ENCODE data around the gene ATP6V0D1. TPM values are rescaled to one million over a fixed set of nuclear protein-coding genes. Genes with fewer than 3 reads are reported as not detected.

The ATP6V0D1 gene
- total RNA-seq, 1 donor from 2014 or later, result 143 TPM

DNA sequence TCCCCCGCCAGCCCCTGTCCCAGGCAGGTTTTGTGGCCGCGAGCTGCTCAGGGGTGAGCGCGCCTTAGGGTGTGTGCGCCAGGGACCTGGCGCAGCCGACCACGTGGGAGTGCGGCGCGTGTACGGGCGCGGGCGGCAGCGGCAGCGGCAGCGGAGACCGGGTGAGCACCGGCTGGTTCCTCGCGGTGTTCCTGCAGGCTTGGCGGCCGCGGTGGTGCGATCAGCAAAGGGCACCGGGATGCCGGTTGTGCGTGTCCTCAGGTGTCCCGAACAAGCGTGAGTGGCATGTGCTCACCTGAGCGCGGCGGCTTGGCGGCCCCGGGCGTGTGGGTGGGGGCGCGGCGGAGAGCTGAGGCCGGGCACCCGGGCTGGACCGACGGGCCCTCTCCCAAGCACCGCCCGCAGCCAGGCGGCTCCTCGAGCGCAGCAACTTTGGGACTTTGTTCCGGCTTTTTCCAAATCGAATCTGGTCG, 50.4 kb downstream of the ATP6V0D1 start:
- H3K4me1 ChIP-seq, result peaks cover 21% of the 10 kb centered on the region
- ATAC-seq (peak; percentile 41), DNase-seq (peak; percentile 76)
- H3K27me3 ChIP-seq, result no peaks in the 10 kb centered on the region
- H3K9me3 ChIP-seq, result no peaks in the 10 kb centered on the region
- intact Hi-C loops (cut with DNase I), result no loop called here
- H3K4me3 ChIP-seq, result peak overlapping the region; percentile 50
- TF ChIP-seq, protein P1, sequence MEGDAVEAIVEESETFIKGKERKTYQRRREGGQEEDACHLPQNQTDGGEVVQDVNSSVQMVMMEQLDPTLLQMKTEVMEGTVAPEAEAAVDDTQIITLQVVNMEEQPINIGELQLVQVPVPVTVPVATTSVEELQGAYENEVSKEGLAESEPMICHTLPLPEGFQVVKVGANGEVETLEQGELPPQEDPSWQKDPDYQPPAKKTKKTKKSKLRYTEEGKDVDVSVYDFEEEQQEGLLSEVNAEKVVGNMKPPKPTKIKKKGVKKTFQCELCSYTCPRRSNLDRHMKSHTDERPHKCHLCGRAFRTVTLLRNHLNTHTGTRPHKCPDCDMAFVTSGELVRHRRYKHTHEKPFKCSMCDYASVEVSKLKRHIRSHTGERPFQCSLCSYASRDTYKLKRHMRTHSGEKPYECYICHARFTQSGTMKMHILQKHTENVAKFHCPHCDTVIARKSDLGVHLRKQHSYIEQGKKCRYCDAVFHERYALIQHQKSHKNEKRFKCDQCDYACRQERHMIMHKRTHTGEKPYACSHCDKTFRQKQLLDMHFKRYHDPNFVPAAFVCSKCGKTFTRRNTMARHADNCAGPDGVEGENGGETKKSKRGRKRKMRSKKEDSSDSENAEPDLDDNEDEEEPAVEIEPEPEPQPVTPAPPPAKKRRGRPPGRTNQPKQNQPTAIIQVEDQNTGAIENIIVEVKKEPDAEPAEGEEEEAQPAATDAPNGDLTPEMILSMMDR (IDR thresholded peaks at IDR 0.05), result no peak
- H3K27ac ChIP-seq, result no peak overlapping the region
- H3K36me3 ChIP-seq, result no peaks in the 10 kb centered on the region

DNA sequence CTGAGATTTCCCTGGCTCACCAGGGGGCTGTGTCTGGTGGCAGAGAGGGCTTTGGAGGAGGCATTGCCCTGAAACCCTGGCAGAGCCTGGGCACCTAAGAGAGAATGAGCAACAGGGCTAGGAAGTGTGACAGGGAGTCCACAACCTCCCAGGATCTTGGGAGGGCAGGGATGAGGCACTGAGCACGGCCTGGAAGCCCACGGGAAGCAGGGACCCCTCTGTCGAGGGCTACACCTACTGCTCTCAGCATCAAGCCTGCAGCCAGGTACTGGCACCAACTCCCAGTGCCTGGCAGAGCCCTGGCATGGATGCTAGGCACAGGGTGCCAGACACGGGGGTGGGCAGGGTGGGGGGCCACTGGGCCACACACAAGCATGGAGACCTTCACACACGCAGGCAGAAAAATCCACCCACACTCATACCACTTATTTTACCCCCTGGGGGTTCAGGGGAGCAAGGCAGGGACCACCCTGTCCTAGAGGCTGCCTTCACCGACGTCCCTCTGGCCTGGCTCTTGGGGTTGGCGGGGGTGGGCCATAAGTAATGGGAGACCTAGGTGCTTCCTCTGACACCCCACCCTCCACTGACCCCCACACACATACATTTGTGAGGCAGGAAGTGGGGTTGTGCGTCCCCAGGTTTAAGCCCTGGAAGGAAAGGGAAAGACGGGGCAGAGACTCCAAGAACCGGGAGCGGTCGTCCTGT, 51.0 kb downstream of the ATP6V0D1 start:
- Histone ChIP-seq H3K36me3 (no peaks in the 10 kb centered on the region), H3K9me3 (no peaks in the 10 kb centered on the region), H3K27ac (no peak overlapping the region), H3K27me3 (peaks cover 1% of the 10 kb centered on the region), H3K4me3 (peak overlapping the region; percentile 50), H3K4me1 (peaks cover 22% of the 10 kb centered on the region)
- TF ChIP-seq, protein P1 (IDR thresholded peaks at IDR 0.05), result no peak
- no peak for ATAC-seq
- intact Hi-C loops (cut with DNase I), result no loop called here
- no peak for DNase-seq

DNA sequence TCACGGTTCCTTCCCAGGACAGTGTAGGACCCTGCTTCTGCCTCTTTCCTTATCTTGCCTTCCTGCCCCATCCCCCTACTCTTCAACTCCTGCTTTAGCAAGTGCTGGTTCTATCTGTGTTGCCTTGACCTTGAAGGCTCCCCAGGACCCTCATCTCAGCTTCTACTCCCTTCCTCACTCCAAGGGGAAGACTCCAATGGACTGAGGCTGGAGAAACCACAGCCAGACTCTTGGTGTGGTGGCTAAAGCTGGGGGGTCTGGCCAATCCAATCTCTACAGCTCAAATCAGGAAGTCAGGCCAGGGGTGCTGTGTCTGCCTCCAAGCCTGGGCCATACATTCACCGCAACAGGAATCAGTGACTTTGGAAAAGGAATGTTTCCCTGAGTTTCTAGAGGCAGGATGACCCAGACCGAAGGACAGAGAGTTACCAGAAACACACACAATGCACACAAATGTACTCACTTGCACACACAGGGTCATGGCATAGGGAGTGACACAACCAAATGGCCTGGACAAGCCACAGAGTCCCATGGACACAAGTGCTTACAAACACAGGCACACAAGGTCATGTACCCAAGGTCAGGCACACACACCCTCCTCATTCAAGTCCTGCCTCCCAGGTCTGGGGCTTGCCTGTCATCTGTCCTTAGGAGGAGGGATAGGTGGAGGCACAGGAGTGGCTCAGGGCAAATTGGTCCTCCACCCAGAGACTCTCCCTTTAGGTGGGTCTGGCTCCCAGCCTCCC, 51.7 kb downstream of the ATP6V0D1 start:
- no peak for DNase-seq
- Histone ChIP-seq H3K27me3 (peaks cover 6% of the 10 kb centered on the region), H3K4me3 (no peak overlapping the region), H3K9me3 (no peaks in the 10 kb centered on the region), H3K36me3 (no peaks in the 10 kb centered on the region), H3K4me1 (peaks cover 29% of the 10 kb centered on the region), H3K27ac (no peak overlapping the region)
- no peak for ATAC-seq
- TF ChIP-seq, protein P1 (IDR thresholded peaks at IDR 0.05), result no peak
- intact Hi-C loops (cut with DNase I), result no loop called here

DNA sequence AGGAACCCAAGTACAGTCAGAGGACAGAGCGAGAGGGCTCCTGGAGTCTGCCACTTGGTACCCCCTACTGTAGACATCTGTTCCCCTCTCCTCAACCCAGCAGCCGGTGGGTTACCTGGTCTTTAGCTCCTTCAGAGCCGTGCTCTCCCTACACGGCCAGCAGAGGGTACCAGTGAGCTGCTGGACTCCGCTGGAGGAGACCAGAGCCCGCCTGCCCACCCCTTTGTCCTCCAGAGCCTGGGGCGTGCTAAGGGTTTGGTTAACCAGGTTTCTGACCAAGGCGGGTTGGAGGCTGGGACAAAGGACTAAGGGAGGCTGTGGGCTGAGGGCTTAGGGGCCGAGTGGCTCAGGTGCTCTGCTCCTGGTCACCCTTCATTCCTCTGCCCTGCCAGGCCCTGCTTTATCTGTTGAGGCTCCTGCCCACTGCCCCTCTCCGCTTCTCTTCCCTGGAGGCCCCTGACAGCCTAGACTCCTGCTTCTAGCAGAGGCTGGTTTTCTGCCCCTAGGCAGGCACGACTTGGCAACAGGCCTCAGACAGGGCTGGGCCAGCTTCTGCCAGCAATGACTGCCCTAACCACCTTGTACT, 52.7 kb downstream of the ATP6V0D1 start:
- intact Hi-C loops (cut with DNase I), result no loop called here
- H3K4me3 ChIP-seq, result no peak overlapping the region
- H3K27ac ChIP-seq, result no peak overlapping the region
- peaks cover 29% of the 10 kb centered on the region for H3K4me1 ChIP-seq
- peak; percentile 77 for ATAC-seq
- peak; percentile 85 for DNase-seq
- H3K36me3 ChIP-seq, result no peaks in the 10 kb centered on the region
- TF ChIP-seq, protein P1 (IDR thresholded peaks at IDR 0.05), result peak; percentile 90
- H3K27me3 ChIP-seq, result peaks cover 6% of the 10 kb centered on the region
- H3K9me3 ChIP-seq, result no peaks in the 10 kb centered on the region

DNA sequence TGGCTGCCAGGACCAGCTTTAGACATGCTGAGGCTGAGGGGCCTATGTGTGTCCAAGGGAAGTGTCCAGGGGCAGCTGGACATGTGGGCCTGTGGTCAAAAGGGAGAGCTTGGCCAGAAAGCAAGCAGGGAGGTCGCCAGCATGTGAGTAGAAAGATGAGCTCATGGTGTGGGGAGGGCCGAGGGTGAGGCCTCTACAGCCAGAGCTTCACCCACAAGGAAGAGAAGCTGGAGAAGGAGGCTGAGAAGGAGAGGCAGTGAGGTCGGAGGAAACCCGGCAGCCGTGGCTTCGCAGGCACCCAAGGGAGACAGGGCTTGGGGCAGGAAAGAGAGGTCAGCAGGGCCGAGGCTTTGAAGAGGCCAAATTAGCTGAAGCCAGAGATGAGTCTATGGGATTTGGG, 54.0 kb downstream of the ATP6V0D1 start:
- Histone ChIP-seq H3K36me3 (no peaks in the 10 kb centered on the region), H3K27ac (no peak overlapping the region), H3K4me1 (peaks cover 25% of the 10 kb centered on the region), H3K9me3 (no peaks in the 10 kb centered on the region), H3K4me3 (no peak overlapping the region), H3K27me3 (peaks cover 6% of the 10 kb centered on the region)
- TF ChIP-seq, protein P1 (IDR thresholded peaks at IDR 0.05), result no peak
- ATAC-seq (no peak), DNase-seq (no peak)
- intact Hi-C loops (cut with DNase I), result no loop called here

Data from upper lobe of right lung (tissue), 1 donor.